ENCODE measurements around the gene CDCP1.

The CDCP1 gene

GRCh38 chr3:45181496-45181895, 35.3 kb upstream of the CDCP1 start:
- H3K4me1 Mint-ChIP-seq (ENCODE audit: low read depth in 2 of 2) = no peaks in the 10 kb centered on the region
- H3K9me3 Mint-ChIP-seq = no peaks in the 10 kb centered on the region
- H3K36me3 Mint-ChIP-seq (ENCODE audit: insufficient read depth) = peaks cover 3% of the 10 kb centered on the region
- DNase-seq = no peak
- no peak overlapping the region for H3K27ac Mint-ChIP-seq
- peaks cover 34 to 70% of the 10 kb centered on the region in 2 donors for H3K27me3 Mint-ChIP-seq
- H3K4me3 Mint-ChIP-seq = no peak overlapping the region
- ATAC-seq (replicated peaks) = no peak

GRCh38 chr3:45180899-45181298, 34.7 kb upstream of the CDCP1 start:
- Mint-ChIP-seq H3K36me3 (ENCODE audit: insufficient read depth) (peaks cover 3% of the 10 kb centered on the region), H3K4me1 (ENCODE audit: low read depth in 2 of 2) (no peaks in the 10 kb centered on the region), H3K4me3 (no peak overlapping the region), H3K27me3 (peaks cover 31 to 70% of the 10 kb centered on the region in 2 donors), H3K9me3 (no peaks in the 10 kb centered on the region), H3K27ac (no peak overlapping the region)
- DNase-seq (no peak), ATAC-seq (replicated peaks) (no peak)

GRCh38 chr3:45180051-45180450, 33.9 kb upstream of the CDCP1 start:
- no peak overlapping the region for H3K4me3 Mint-ChIP-seq
- no peaks in the 10 kb centered on the region for H3K4me1 Mint-ChIP-seq (ENCODE audit: low read depth in 2 of 2)
- H3K27me3 Mint-ChIP-seq = peaks cover 31 to 62% of the 10 kb centered on the region in 2 donors
- H3K27ac Mint-ChIP-seq = no peak overlapping the region
- ATAC-seq (replicated peaks) = no peak
- H3K36me3 Mint-ChIP-seq (ENCODE audit: insufficient read depth) = peaks cover 3% of the 10 kb centered on the region
- no peaks in the 10 kb centered on the region for H3K9me3 Mint-ChIP-seq
- DNase-seq = no peak

- Mint-ChIP-seq H3K4me1 (ENCODE audit: low read depth in 2 of 2) (no peaks in the 10 kb centered on the region), H3K27me3 (peaks cover 31 to 61% of the 10 kb centered on the region in 2 donors), H3K4me3 (no peak overlapping the region), H3K36me3 (ENCODE audit: insufficient read depth) (peaks cover 3% of the 10 kb centered on the region), H3K9me3 (no peaks in the 10 kb centered on the region), H3K27ac (no peak overlapping the region)
- ATAC-seq (replicated peaks) (no peak), DNase-seq (no peak)
These were observed 33.0 kb upstream of the CDCP1 start for GRCh38 chr3:45179163-45179562.

- Mint-ChIP-seq H3K9me3 (no peaks in the 10 kb centered on the region), H3K27me3 (peaks cover 31 to 60% of the 10 kb centered on the region in 2 donors), H3K4me3 (no peak overlapping the region), H3K36me3 (ENCODE audit: insufficient read depth) (peaks cover 3% of the 10 kb centered on the region), H3K27ac (no peak overlapping the region), H3K4me1 (ENCODE audit: low read depth in 2 of 2) (no peaks in the 10 kb centered on the region)
- ATAC-seq (replicated peaks) = no peak
- no peak for DNase-seq
These were observed 32.2 kb upstream of the CDCP1 start for GRCh38 chr3:45178183-45179023.

GRCh38 chr3:45176912-45177311, 30.7 kb upstream of the CDCP1 start:
- no peaks in the 10 kb centered on the region for H3K9me3 Mint-ChIP-seq
- H3K36me3 Mint-ChIP-seq (ENCODE audit: insufficient read depth) = peaks cover 3% of the 10 kb centered on the region
- H3K4me1 Mint-ChIP-seq (ENCODE audit: low read depth in 2 of 2) = no peaks in the 10 kb centered on the region
- peaks cover 27 to 52% of the 10 kb centered on the region in 2 donors for H3K27me3 Mint-ChIP-seq
- ATAC-seq (replicated peaks) (no peak), DNase-seq (no peak)
- H3K27ac Mint-ChIP-seq = no peak overlapping the region
- no peak overlapping the region for H3K4me3 Mint-ChIP-seq

GRCh38 chr3:45174234-45174633, 28.1 kb upstream of the CDCP1 start:
- Mint-ChIP-seq H3K27ac (no peak overlapping the region), H3K4me1 (ENCODE audit: low read depth in 2 of 2) (no peaks in the 10 kb centered on the region), H3K36me3 (ENCODE audit: insufficient read depth) (peaks cover 3% of the 10 kb centered on the region), H3K9me3 (no peaks in the 10 kb centered on the region), H3K4me3 (no peak overlapping the region), H3K27me3 (peaks cover 17 to 40% of the 10 kb centered on the region in 2 donors)
- ATAC-seq (replicated peaks) (no peak), DNase-seq (no peak)

GRCh38 chr3:45173776-45174175, 27.6 kb upstream of the CDCP1 start:
- Mint-ChIP-seq H3K4me3 (no peak overlapping the region), H3K36me3 (ENCODE audit: insufficient read depth) (peaks cover 3% of the 10 kb centered on the region), H3K9me3 (no peaks in the 10 kb centered on the region), H3K4me1 (ENCODE audit: low read depth in 2 of 2) (no peaks in the 10 kb centered on the region), H3K27me3 (peaks cover 13 to 40% of the 10 kb centered on the region in 2 donors), H3K27ac (no peak overlapping the region)
- no peak for ATAC-seq (replicated peaks)
- DNase-seq = no peak

GRCh38 chr3:45171283-45171682, 25.1 kb upstream of the CDCP1 start:
- H3K27ac Mint-ChIP-seq = no peak overlapping the region
- H3K4me3 Mint-ChIP-seq = no peak overlapping the region
- DNase-seq (no peak), ATAC-seq (replicated peaks) (no peak)
- peaks cover 10% of the 10 kb centered on the region in 2 donors for H3K4me1 Mint-ChIP-seq (ENCODE audit: low read depth in 2 of 2)
- no peaks in the 10 kb centered on the region for H3K9me3 Mint-ChIP-seq
- no peaks in the 10 kb centered on the region for H3K36me3 Mint-ChIP-seq (ENCODE audit: insufficient read depth)
- H3K27me3 Mint-ChIP-seq = peaks cover 6 to 20% of the 10 kb centered on the region in 2 donors

GRCh38 chr3:45170096-45170495, 23.9 kb upstream of the CDCP1 start:
- H3K36me3 Mint-ChIP-seq (ENCODE audit: insufficient read depth) = no peaks in the 10 kb centered on the region
- no peak overlapping the region for H3K4me3 Mint-ChIP-seq
- DNase-seq (no peak), ATAC-seq (replicated peaks) (no peak)
- no peak overlapping the region for H3K27ac Mint-ChIP-seq
- H3K4me1 Mint-ChIP-seq (ENCODE audit: low read depth in 2 of 2) = peaks cover 10 to 11% of the 10 kb centered on the region in 2 donors
- peaks cover 6 to 18% of the 10 kb centered on the region in 2 donors for H3K27me3 Mint-ChIP-seq
- no peaks in the 10 kb centered on the region for H3K9me3 Mint-ChIP-seq

- Mint-ChIP-seq H3K4me3 (no peak overlapping the region), H3K27me3 (peaks cover 6 to 23% of the 10 kb centered on the region in 2 donors), H3K9me3 (no peaks in the 10 kb centered on the region), H3K4me1 (ENCODE audit: low read depth in 2 of 2) (peaks cover 10 to 11% of the 10 kb centered on the region in 2 donors), H3K27ac (peak overlapping the region in 1 of 2 donors; percentile 61), H3K36me3 (ENCODE audit: insufficient read depth) (no peaks in the 10 kb centered on the region)
- DNase-seq = no peak
- ATAC-seq (replicated peaks) = no peak
These were observed 23.1 kb upstream of the CDCP1 start for GRCh38 chr3:45169125-45169904.

GRCh38 chr3:45168451-45168850, 22.3 kb upstream of the CDCP1 start:
- ATAC-seq (replicated peaks) = no peak
- no peak for DNase-seq
- Mint-ChIP-seq H3K27me3 (peaks cover 6 to 32% of the 10 kb centered on the region in 2 donors), H3K4me1 (ENCODE audit: low read depth in 2 of 2) (peaks cover 10 to 11% of the 10 kb centered on the region in 2 donors), H3K27ac (peak overlapping the region in 1 of 2 donors; percentile 83), H3K4me3 (no peak overlapping the region), H3K9me3 (no peaks in the 10 kb centered on the region), H3K36me3 (ENCODE audit: insufficient read depth) (no peaks in the 10 kb centered on the region)

GRCh38 chr3:45167011-45167911, 21.1 kb upstream of the CDCP1 start:
- Mint-ChIP-seq H3K4me3 (peak overlapping the region; percentile 56 to 72), H3K27ac (peak overlapping the region; percentile 83 to 92), H3K4me1 (ENCODE audit: low read depth in 2 of 2) (peaks cover 10 to 11% of the 10 kb centered on the region in 2 donors), H3K9me3 (no peaks in the 10 kb centered on the region), H3K36me3 (ENCODE audit: insufficient read depth) (no peaks in the 10 kb centered on the region), H3K27me3 (peaks cover 6 to 41% of the 10 kb centered on the region in 2 donors)
- DNase-seq (peak; percentile 56 to 63 (median 58)), ATAC-seq (replicated peaks) (peak; percentile 98)

All from effector memory CD8-positive, alpha-beta T cell (primary cell).